HCT116 (cell line): Measurements from ENCODE around the gene CCDC85B. TPM values are rescaled to one million over a fixed set of nuclear protein-coding genes. Genes with fewer than 3 reads are reported as not detected.

ENCODE experiments used
- ATAC-seq: fragments of 200-7000 bp; cut with Tn5 transposase; 2 replicates; pipeline ENCODE4 v1.9.1; 2020; ENCODE audit warnings: mild to moderate bottlenecking, moderate library complexity
- BruUV-seq: library from RNA; stranded (reverse); fragments of 400-500 nt; replicated peaks from 2 replicates; lab custom pipeline; 2021; lab: Mats Ljungman, UMichigan
- CTCF ChIA-PET: fragments of 300-600 bp; sonication (Branson Sonifier 250); formaldehyde crosslinking; loops from one replicate; lab custom pipeline; 2021; ENCODE audit warnings: antibody characterized with exemption; lab: Charles Lee
- POLR2A ChIA-PET: fragments of 300-600, 350-600 bp; sonication (Branson Sonifier 250); formaldehyde crosslinking; loops from one replicate; lab custom pipeline; 2021; ENCODE audit warnings: antibody characterized with exemption; lab: Charles Lee
- RAD21 ChIA-PET, 2 experiments: fragments of 300-600 bp; sonication (Branson Sonifier 250); formaldehyde crosslinking; loops; one replicate each; lab custom pipeline; 2023; ENCODE audit warnings: low total read pairs in 2 of 2; ENCODE audit not compliant: uncharacterized antibody in 2 of 2, unreplicated experiment in 2 of 2, low non-redundant PET in 1 of 2; lab: Charles Lee
- DNase-seq: peaks from one replicate; pipeline ENCODE4 v3.0.0-alpha.2; 2010; ENCODE audit warnings: low read depth, low spot score
- H2AFZ ChIP-seq: fragments of 200-600 bp; shearing (Covaris generic), sonication (generic); 2 replicates; pipeline ENCODE4 v1.6.1; 2017; ENCODE audit warnings: low read depth, mixed run types, mixed read lengths, antibody characterized with exemption, low read length; ENCODE audit not compliant: poor library complexity, severe bottlenecking
- H3K27ac ChIP-seq: 2 replicates; pipeline ENCODE4 v1.5.1; 2012; ENCODE audit warnings: low read depth, low read length
- H3K27me3 ChIP-seq: fragments of 200-600 bp; sonication (generic); 2 replicates; pipeline ENCODE4 v1.6.1; 2016; ENCODE audit warnings: mixed run types, low read length, mixed read lengths; ENCODE audit not compliant: insufficient read depth
- H3K36me3 ChIP-seq, 2 experiments: fragments of 200-500 bp in 1 of 2; fragments of 200-600 bp in 1 of 2; sonication (Bioruptor generic) in 1 of 2; sonication (generic) in 1 of 2; 2 replicates each; pipeline versions ENCODE4 v1.5.1 to v1.6.1; 2014 to 2016; ENCODE audit warnings: low read length in 2 of 2, inconsistent platforms in 1 of 2, mixed read lengths in 1 of 2, mixed run types in 1 of 2; ENCODE audit not compliant: insufficient read depth in 2 of 2, control insufficient read depth in 1 of 2
- H3K4me1 ChIP-seq, 2 experiments: fragments of 200-600 bp in 1 of 2; sonication (generic) in 1 of 2; 2 replicates each; pipeline versions ENCODE4 v1.5.1 to v1.6.1; 2012 to 2017; ENCODE audit warnings: low read length in 2 of 2, inconsistent platforms in 1 of 2, mild to moderate bottlenecking in 1 of 2, mixed read lengths in 1 of 2, mixed run types in 1 of 2, moderate library complexity in 1 of 2; ENCODE audit not compliant: insufficient read depth in 2 of 2, control insufficient read depth in 1 of 2
- H3K4me2 ChIP-seq: fragments of 200-600 bp; sonication (generic); 2 replicates; pipeline ENCODE4 v1.6.1; 2017; ENCODE audit warnings: mixed run types, low read length, mixed read lengths
- H3K4me3 ChIP-seq, 2 experiments: fragments of 200-600 bp in 1 of 2; sonication (generic) in 1 of 2; replicated peaks in 1 of 2; 2 replicates each; pipeline ENCODE4 v1.5.1; 2011 to 2016; ENCODE audit warnings: low read length in 2 of 2, control low read depth in 1 of 2, low read depth in 1 of 2, mild to moderate bottlenecking in 1 of 2, mixed read lengths in 1 of 2, mixed run types in 1 of 2
- H3K79me2 ChIP-seq: fragments of 200-600 bp; sonication (generic); 2 replicates; pipeline ENCODE4 v1.6.1; 2017; ENCODE audit warnings: mild to moderate bottlenecking, mixed run types, low read length, moderate library complexity, mixed read lengths; ENCODE audit not compliant: insufficient read depth
- H3K9ac ChIP-seq: fragments of 200-600 bp; sonication (generic); 2 replicates; pipeline ENCODE4 v1.6.1; 2016; ENCODE audit warnings: low read length, mixed read lengths
- H3K9me2 ChIP-seq: fragments of 200-600 bp; sonication (generic), shearing (Covaris generic); 2 replicates; pipeline ENCODE4 v1.6.1; 2017; ENCODE audit warnings: mixed run types, mild to moderate bottlenecking, moderate library complexity; ENCODE audit not compliant: insufficient read depth
- H3K9me3 ChIP-seq, 2 experiments: fragments of 200-500 bp in 1 of 2; fragments of 200-600 bp in 1 of 2; sonication (Bioruptor generic) in 1 of 2; sonication (generic) in 1 of 2; 2 replicates each; pipeline ENCODE4 v1.6.1; 2014 to 2017; ENCODE audit warnings: low read length in 2 of 2, mixed read lengths in 2 of 2, inconsistent platforms in 1 of 2, low read depth in 1 of 2, mild to moderate bottlenecking in 1 of 2, mixed run types in 1 of 2, moderate library complexity in 1 of 2; ENCODE audit not compliant: control insufficient read depth in 1 of 2, insufficient read depth in 1 of 2
- H4K20me1 ChIP-seq: fragments of 200-600 bp; sonication (generic), shearing (Covaris generic); 2 replicates; pipeline ENCODE4 v1.6.1; 2017; ENCODE audit warnings: mixed run types, mild to moderate bottlenecking, moderate library complexity; ENCODE audit not compliant: insufficient read depth
- CEBPB ChIP-seq: IDR thresholded peaks from 2 replicates; pipeline ENCODE4 v1.6.1; 2012; ENCODE audit warnings: low read depth
- ELF1 ChIP-seq: IDR thresholded peaks from 2 replicates; pipeline ENCODE4 v1.6.1; 2012; ENCODE audit warnings: low read depth, borderline replicate concordance
- EZH2 ChIP-seq: fragments of 200-600 bp; sonication (generic); IDR thresholded peaks from 2 replicates; pipeline ENCODE4 v1.6.1; 2017; ENCODE audit warnings: antibody characterized with exemption, mixed run types
- EZH2phosphoT487 ChIP-seq: fragments of 200-600 bp; IDR thresholded peaks from 2 replicates; pipeline ENCODE4 v1.6.1; 2018; ENCODE audit warnings: antibody characterized with exemption, borderline replicate concordance
- POLR2AphosphoS5 ChIP-seq: IDR thresholded peaks from 2 replicates; pipeline ENCODE4 v1.6.1; 2011; ENCODE audit warnings: mild to moderate bottlenecking, low read depth, low read length, moderate library complexity
- REST ChIP-seq: IDR thresholded peaks from 2 replicates; pipeline ENCODE4 v1.6.1; 2012; ENCODE audit warnings: low read depth
- SP1 ChIP-seq: IDR thresholded peaks from 2 replicates; pipeline ENCODE4 v1.6.1; 2012; ENCODE audit warnings: low read depth
- SRF ChIP-seq: IDR thresholded peaks from 2 replicates; pipeline ENCODE4 v1.6.1; 2012; ENCODE audit warnings: low read depth
- YY1 ChIP-seq: IDR thresholded peaks from 2 replicates; pipeline ENCODE4 v1.6.1; 2011; ENCODE audit warnings: low read length, low read depth, moderate library complexity, mild to moderate bottlenecking; ENCODE audit not compliant: insufficient replicate concordance; ENCODE audit errors: extremely low read depth
- ZFX ChIP-seq: fragments of 450-650 bp; IDR thresholded peaks from 2 replicates; pipeline ENCODE4 v1.6.1; 2017
- intact Hi-C: fragments of 100-400 bp; cut with micrococcal nuclease; formaldehyde crosslinking; loops from 2 replicates; pipeline ENCODE4 v1.10.0; 2022
- total RNA-seq: library from RNA; stranded (reverse); gene quantifications from one replicate; pipeline ENCODE4 v1.2.1, GENCODE V29; 2021; ENCODE audit not compliant: unreplicated experiment

Gene CCDC85B
- total RNA-seq, 1 experiment from 2014 or later, result 84.3 TPM

GRCh38 chr11:65843811-65844210 lies 46.7 kb upstream of the CCDC85B start:
- ChIA-PET CTCF (interaction anchor here (0.7 to 1.5 kb wide), 3 partner anchors 16 to 64 kb away, joined by 3 to 6 read pairs (median 5); no protein-coding TSS in a partner anchor), POLR2A (interaction anchor here (0.5 kb wide), 1 partner anchor 132 kb away, joined by 3 read pairs; no protein-coding TSS in a partner anchor), RAD21 (no interaction called here)
- intact Hi-C loops, result no loop called here
- no TSS peak for BruUV-seq
- Histone ChIP-seq H2AFZ (no peak overlapping the region), H3K9ac (no peak overlapping the region), H3K79me2 (no peaks in the 10 kb centered on the region), H3K4me1 (no peaks in the 10 kb centered on the region), H3K9me2 (no peaks in the 10 kb centered on the region), H4K20me1 (no peaks in the 10 kb centered on the region), H3K4me2 (no peak overlapping the region), H3K36me3 (no peaks in the 10 kb centered on the region), H3K27me3 (no peaks in the 10 kb centered on the region)
- ATAC-seq, result no peak
- TF ChIP-seq ELF1 (no peak), ZFX (no peak), YY1 (no peak), EZH2phosphoT487 (no peak), SRF (no peak), SP1 (no peak), EZH2 (no peak), REST (no peak), CEBPB (no peak), POLR2AphosphoS5 (no peak)
- TF ChIP-seq, all 23 proteins: peak for 0
- no peak overlapping the region for H3K4me3 ChIP-seq
- no peak for DNase-seq
- no peaks in the 10 kb centered on the region for H3K9me3 ChIP-seq
- no peak overlapping the region for H3K27ac ChIP-seq
